MM.1S (cell line): ENCODE results near the gene PATZ1.

Experiments
- EZH2phosphoT487 ChIP-seq: fragments of 300-600 bp; sonication (generic); IDR thresholded peaks from 2 replicates; pipeline ENCODE4 v1.6.1; 2018; ENCODE audit warnings: antibody characterized with exemption, low read length
- TF ChIP-seq, protein P1 (sequence below): fragments of 300-600 bp; sonication (generic); IDR thresholded peaks from 2 replicates; pipeline ENCODE4 v1.5.1; 2016; ENCODE audit warnings: antibody characterized with exemption, low read length, mixed read lengths

DNA sequence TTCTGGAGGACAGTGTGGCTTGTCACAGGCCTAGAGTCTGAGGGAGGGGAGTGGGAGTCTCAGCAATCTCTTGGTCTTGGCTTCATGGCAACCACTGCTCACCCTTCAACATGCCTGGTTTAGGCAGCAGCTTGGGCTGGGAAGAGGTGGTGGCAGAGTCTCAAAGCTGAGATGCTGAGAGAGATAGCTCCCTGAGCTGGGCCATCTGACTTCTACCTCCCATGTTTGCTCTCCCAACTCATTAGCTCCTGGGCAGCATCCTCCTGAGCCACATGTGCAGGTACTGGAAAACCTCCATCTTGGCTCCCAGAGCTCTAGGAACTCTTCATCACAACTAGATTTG, 66.8 kb downstream of the PATZ1 start:
- TF ChIP-seq EZH2phosphoT487: no peak
- TF ChIP-seq, protein P1, sequence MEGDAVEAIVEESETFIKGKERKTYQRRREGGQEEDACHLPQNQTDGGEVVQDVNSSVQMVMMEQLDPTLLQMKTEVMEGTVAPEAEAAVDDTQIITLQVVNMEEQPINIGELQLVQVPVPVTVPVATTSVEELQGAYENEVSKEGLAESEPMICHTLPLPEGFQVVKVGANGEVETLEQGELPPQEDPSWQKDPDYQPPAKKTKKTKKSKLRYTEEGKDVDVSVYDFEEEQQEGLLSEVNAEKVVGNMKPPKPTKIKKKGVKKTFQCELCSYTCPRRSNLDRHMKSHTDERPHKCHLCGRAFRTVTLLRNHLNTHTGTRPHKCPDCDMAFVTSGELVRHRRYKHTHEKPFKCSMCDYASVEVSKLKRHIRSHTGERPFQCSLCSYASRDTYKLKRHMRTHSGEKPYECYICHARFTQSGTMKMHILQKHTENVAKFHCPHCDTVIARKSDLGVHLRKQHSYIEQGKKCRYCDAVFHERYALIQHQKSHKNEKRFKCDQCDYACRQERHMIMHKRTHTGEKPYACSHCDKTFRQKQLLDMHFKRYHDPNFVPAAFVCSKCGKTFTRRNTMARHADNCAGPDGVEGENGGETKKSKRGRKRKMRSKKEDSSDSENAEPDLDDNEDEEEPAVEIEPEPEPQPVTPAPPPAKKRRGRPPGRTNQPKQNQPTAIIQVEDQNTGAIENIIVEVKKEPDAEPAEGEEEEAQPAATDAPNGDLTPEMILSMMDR: no peak
